GM12872 (cell line): ENCODE results near the gene SIL1.

Experiments
- CTCF ChIP-seq: IDR thresholded peaks from 3 replicates; pipeline ENCODE4 v1.5.1; 2011; ENCODE audit warnings: low read depth, mild to moderate bottlenecking, low read length, moderate library complexity; ENCODE audit not compliant: insufficient read depth

SIL1 gene

GRCh38 chr5:139016186-139016585, 182.0 kb downstream of the SIL1 start:
- no peak for TF ChIP-seq CTCF

GRCh38 chr5:139014726-139015125, 183.4 kb downstream of the SIL1 start:
- TF ChIP-seq CTCF: no peak

GRCh38 chr5:139012176-139012575, 186.0 kb downstream of the SIL1 start:
- TF ChIP-seq CTCF: no peak

- no peak for TF ChIP-seq CTCF
Observed at GRCh38 chr5:139004374-139005307, 193.5 kb downstream of the SIL1 start.

- TF ChIP-seq CTCF: no peak
Observed at GRCh38 chr5:138999674-139000073, 198.5 kb downstream of the SIL1 start.

GRCh38 chr5:138998521-138998920, 199.6 kb downstream of the SIL1 start:
- no peak for TF ChIP-seq CTCF

GRCh38 chr5:138996120-138996519, 202.0 kb downstream of the SIL1 start:
- TF ChIP-seq CTCF: no peak
